Activated naive CD8-positive, alpha-beta T cell treated with anti-CD3 and anti-CD28 coated beads, Interleukin-2, amount 50 U/mL, for 24 hours (primary cell): ENCODE results near the gene ARHGEF37.
"Not testable (repeated sequence)": the region's sequence is repeated elsewhere in the genome, so short reads cannot be mapped to it uniquely, and the experiment has no call there.

Experiments used
- ATAC-seq: fragments of 150-1000 bp; cut with Tn5 transposase; one replicate; pipeline ENCODE4 v1.10.0; 2021
- DNase-seq: peaks from one replicate; pipeline ENCODE4 v3.0.0; 2021
- H3K27ac Mint-ChIP-seq: one replicate; pipeline ENCODE4 v1.8.0; 2021; ENCODE audit warnings: mild to moderate bottlenecking, mixed read lengths
- H3K27me3 Mint-ChIP-seq: one replicate; pipeline ENCODE4 v1.8.0; 2021; ENCODE audit warnings: mixed read lengths
- H3K36me3 Mint-ChIP-seq: one replicate; pipeline ENCODE4 v1.8.0; 2021; ENCODE audit warnings: low read depth, mixed read lengths
- H3K4me1 Mint-ChIP-seq: one replicate; pipeline ENCODE4 v1.8.0; 2021; ENCODE audit warnings: mixed read lengths
- H3K4me3 Mint-ChIP-seq: one replicate; pipeline ENCODE4 v1.8.0; 2021; ENCODE audit warnings: mild to moderate bottlenecking, moderate library complexity, mixed read lengths
- H3K9me3 Mint-ChIP-seq: one replicate; pipeline ENCODE4 v1.8.0; 2021; ENCODE audit warnings: mixed read lengths

The ARHGEF37 gene

GRCh38 chr5:149667084-149667828 is 86.0 kb downstream of the ARHGEF37 start:
- Mint-ChIP-seq H3K4me3 (no peak overlapping the region), H3K27ac (no peak overlapping the region), H3K27me3 (no peaks in the 10 kb centered on the region), H3K36me3 (no peaks in the 10 kb centered on the region), H3K9me3 (peaks cover 12% of the 10 kb centered on the region), H3K4me1 (peaks cover 2% of the 10 kb centered on the region)
- peak; percentile 40 for ATAC-seq
- peak; percentile 43 for DNase-seq

DNA sequence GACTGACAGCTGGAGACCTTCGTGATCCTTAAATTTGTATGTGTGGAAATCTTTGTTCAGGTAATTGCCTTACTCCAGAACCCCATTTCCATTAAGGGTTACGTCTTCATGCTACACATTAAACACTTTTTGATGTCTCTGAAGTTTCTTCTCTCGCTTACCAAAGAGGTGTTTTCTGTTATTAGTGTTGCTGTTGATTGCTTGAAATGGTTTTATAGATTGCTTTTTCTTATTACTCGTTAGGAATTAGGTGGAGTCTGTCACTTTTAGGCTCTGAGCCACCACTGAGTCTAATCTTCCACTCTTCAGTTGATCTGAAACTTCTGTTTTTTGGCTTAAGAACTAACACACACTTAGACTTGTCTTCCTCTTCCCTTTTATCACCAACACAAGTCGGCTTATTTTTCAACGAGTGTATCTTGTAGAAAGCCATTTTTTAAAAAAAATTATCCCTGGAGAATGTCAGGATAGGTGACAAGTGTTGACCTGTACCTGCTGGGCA is 86.6 kb downstream of the ARHGEF37 start:
- peaks cover 12% of the 10 kb centered on the region for H3K9me3 Mint-ChIP-seq

DNA sequence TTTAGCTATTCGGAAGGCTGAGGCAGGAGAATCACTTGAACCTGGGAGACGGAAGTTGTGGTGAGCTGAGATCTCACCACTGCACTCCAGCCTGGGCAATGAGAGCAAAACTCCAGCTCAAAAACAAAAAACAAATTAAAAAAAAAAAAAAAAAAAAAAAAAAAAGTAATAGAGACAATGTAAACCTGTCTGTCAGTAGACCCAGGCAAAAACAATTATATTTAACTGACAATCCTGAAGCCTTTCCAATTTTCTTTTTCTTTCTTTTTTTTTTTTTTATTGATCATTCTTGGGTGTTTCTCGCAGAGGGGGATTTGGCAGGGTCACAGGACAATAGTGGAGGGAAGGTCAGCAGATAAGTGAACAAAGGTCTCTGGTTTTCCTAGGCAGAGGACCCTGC is 88.0 kb downstream of the ARHGEF37 start:
- H3K36me3 Mint-ChIP-seq, H3K4me3 Mint-ChIP-seq, DNase-seq, ATAC-seq, H3K4me1 Mint-ChIP-seq, H3K27ac Mint-ChIP-seq, H3K27me3 Mint-ChIP-seq: not testable (repeated sequence)
- peaks cover 12% of the 10 kb centered on the region for H3K9me3 Mint-ChIP-seq

More for the DNA sequence above, 86.6 kb downstream of the ARHGEF37 start:
- Mint-ChIP-seq H3K27ac (no peak overlapping the region), H3K4me3 (no peak overlapping the region), H3K36me3 (no peaks in the 10 kb centered on the region), H3K27me3 (no peaks in the 10 kb centered on the region), H3K4me1 (peaks cover 2% of the 10 kb centered on the region)
- ATAC-seq (no peak), DNase-seq (no peak)

DNA sequence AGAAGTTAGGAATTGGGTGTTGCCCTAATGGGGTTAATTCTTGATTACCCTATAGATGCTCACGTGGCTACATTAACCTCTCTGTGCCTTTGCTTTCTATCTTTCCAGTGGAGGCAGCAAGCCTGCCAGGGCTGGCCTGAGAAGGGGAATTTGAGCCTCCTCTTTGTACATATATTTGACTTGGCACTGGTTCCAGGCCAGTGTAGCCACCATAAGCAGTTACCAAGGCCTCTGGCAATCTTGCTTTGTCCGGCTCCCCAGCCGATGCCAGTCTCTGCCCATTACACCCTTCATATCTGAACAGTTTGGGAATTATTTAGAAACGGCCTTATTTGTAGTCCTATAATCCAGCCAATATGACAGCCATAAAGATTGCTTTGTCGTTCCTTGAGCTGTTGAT is 90.2 kb downstream of the ARHGEF37 start:
- no peaks in the 10 kb centered on the region for H3K36me3 Mint-ChIP-seq
- H3K27me3 Mint-ChIP-seq: peaks cover 6% of the 10 kb centered on the region
- peaks cover 2% of the 10 kb centered on the region for H3K4me1 Mint-ChIP-seq
- H3K27ac Mint-ChIP-seq: no peak overlapping the region
- peaks cover 12% of the 10 kb centered on the region for H3K9me3 Mint-ChIP-seq
- DNase-seq (no peak), ATAC-seq (no peak)
- H3K4me3 Mint-ChIP-seq: no peak overlapping the region

DNA sequence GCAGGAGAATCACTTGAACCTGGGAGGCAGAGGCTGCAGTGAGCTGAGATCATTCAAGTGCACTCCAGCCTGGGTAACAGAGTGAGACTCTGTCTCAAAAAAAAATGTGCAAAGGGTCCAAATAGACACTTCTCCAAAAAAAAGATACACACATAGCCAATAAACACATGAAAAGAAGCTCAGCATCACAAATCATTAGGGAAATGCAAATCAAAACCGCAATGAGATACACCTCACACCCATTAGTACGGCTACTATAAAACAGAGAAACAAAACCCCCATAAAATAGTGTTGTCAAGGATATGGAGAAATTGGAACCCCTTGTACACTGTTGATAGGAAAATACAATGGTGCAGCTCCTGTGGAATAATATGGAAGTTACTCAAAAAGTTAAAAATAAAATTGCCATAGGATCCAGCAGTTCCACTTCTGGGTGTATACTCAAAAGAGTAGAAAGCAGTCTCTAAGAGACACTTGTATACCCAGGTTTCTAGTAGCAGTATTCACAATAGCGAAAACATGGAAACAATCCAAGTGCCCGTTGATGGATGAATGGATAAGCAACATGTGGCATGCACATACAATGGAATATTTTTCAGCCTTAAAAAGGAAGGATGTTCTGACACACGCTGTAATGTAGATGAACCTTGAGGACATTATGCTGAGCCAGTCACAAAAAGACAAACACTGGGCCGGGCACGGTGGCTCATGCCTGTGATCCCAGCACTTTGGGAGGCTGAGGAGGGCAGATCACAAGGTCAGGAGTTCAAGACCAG is 91.6 kb downstream of the ARHGEF37 start:
- Mint-ChIP-seq H3K27ac (no peak overlapping the region), H3K4me1 (no peaks in the 10 kb centered on the region), H3K4me3 (no peak overlapping the region), H3K36me3 (no peaks in the 10 kb centered on the region), H3K9me3 (peaks cover 4% of the 10 kb centered on the region), H3K27me3 (peaks cover 6% of the 10 kb centered on the region)
- DNase-seq (no peak), ATAC-seq (no peak)

- Mint-ChIP-seq H3K27me3 (peaks cover 6% of the 10 kb centered on the region), H3K4me1 (no peaks in the 10 kb centered on the region), H3K4me3 (no peak overlapping the region), H3K9me3 (no peaks in the 10 kb centered on the region), H3K36me3 (no peaks in the 10 kb centered on the region), H3K27ac (no peak overlapping the region)
- ATAC-seq (no peak), DNase-seq (no peak)
Observed at GRCh38 chr5:149674686-149675085, 93.4 kb downstream of the ARHGEF37 start.

- Mint-ChIP-seq H3K27me3 (peaks cover 6% of the 10 kb centered on the region), H3K9me3 (no peaks in the 10 kb centered on the region), H3K36me3 (no peaks in the 10 kb centered on the region), H3K4me3 (no peak overlapping the region), H3K27ac (no peak overlapping the region), H3K4me1 (no peaks in the 10 kb centered on the region)
- ATAC-seq (no peak), DNase-seq (no peak)
Observed at GRCh38 chr5:149675610-149676201, 94.4 kb downstream of the ARHGEF37 start.

- ATAC-seq (no peak), DNase-seq (no peak)
- H3K27ac Mint-ChIP-seq: no peak overlapping the region
- no peaks in the 10 kb centered on the region for H3K9me3 Mint-ChIP-seq
- no peaks in the 10 kb centered on the region for H3K4me1 Mint-ChIP-seq
- H3K27me3 Mint-ChIP-seq: peaks cover 9% of the 10 kb centered on the region
- no peak overlapping the region for H3K4me3 Mint-ChIP-seq
- H3K36me3 Mint-ChIP-seq: no peaks in the 10 kb centered on the region
Observed at GRCh38 chr5:149677731-149678130, 96.4 kb downstream of the ARHGEF37 start.

DNA sequence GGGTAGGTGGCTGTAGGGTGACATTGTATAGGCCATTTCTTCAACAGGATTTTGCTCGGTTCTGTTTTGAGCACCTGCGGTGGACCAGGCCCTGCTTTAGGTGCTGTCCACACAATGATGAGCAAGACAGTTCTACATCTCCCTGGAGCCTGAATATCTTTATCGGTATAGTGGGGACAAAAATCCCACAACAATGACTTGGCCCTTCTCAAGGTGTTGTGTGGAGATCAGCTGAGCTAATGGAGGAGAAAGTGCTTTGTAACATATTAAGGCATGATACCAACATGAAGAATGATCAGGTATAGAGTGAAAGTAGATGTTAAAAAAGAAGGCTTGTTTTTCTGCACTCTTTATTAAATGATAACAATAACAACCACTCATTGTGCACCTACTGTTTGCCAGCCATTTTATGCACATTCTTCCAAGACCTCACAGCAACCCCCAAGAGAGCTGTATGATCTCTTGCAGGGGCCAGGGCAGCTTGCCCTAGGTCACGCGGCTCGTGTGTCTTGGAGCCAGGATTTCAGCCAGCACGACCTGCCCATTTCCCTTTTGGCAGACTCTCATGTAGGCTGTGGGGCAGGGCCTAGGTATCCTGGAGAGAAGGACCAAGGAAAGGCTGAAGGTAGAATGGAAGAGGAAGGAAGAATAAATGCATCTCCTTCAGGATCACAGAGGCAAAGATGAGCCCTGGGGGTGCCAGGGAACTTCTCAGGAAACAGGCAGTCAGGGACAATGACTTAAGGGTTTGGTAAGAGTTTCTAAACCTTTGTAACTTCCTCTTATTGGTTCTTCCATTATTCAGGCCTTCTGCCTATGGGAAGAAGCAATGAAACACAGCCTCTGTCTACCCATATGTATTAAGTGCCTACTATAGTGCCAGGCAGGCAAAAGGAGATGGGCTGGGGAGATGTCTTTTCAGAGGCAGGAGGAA is 98.8 kb downstream of the ARHGEF37 start:
- Mint-ChIP-seq H3K36me3 (no peaks in the 10 kb centered on the region), H3K4me3 (no peak overlapping the region), H3K4me1 (peaks cover 2% of the 10 kb centered on the region), H3K27ac (no peak overlapping the region), H3K27me3 (peaks cover 11% of the 10 kb centered on the region), H3K9me3 (no peaks in the 10 kb centered on the region)
- no peak for ATAC-seq
- DNase-seq: no peak

DNA sequence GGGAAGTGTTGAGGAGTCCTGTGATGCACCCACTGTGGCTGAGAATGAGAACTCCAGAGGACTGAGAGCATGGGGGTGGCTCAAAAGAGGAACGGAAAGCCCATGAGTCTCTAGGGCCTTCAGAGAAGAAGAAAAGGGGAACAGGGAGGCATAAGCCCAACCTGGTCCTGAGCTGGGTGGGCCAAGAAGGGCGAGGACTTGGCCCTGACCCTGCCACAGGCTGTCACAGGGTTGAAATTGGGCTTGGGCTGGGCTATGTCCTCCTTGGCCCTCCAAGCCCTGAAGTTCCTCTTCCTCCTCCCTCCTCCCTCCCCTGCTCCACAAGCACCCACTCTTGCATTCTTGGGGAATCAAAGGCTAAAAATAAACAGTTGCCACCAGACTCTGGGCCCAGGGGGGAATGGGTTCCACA is 99.5 kb downstream of the ARHGEF37 start:
- peaks cover 2% of the 10 kb centered on the region for H3K4me1 Mint-ChIP-seq
- ATAC-seq (no peak), DNase-seq (no peak)
- no peak overlapping the region for H3K4me3 Mint-ChIP-seq
- H3K9me3 Mint-ChIP-seq: no peaks in the 10 kb centered on the region
- no peak overlapping the region for H3K27ac Mint-ChIP-seq
- peaks cover 6% of the 10 kb centered on the region for H3K27me3 Mint-ChIP-seq
- no peaks in the 10 kb centered on the region for H3K36me3 Mint-ChIP-seq

- Mint-ChIP-seq H3K27me3 (peaks cover 5% of the 10 kb centered on the region), H3K27ac (no peak overlapping the region), H3K9me3 (no peaks in the 10 kb centered on the region), H3K36me3 (no peaks in the 10 kb centered on the region), H3K4me1 (peaks cover 2% of the 10 kb centered on the region), H3K4me3 (no peak overlapping the region)
- ATAC-seq (no peak), DNase-seq (no peak)
Observed at GRCh38 chr5:149681252-149681651, 100.0 kb downstream of the ARHGEF37 start.

- H3K4me1 Mint-ChIP-seq: peaks cover 2% of the 10 kb centered on the region
- H3K9me3 Mint-ChIP-seq: no peaks in the 10 kb centered on the region
- H3K27ac Mint-ChIP-seq: no peak overlapping the region
- peaks cover 7% of the 10 kb centered on the region for H3K27me3 Mint-ChIP-seq
- ATAC-seq (no peak), DNase-seq (no peak)
- no peak overlapping the region for H3K4me3 Mint-ChIP-seq
- no peaks in the 10 kb centered on the region for H3K36me3 Mint-ChIP-seq
Observed at GRCh38 chr5:149681922-149682321, 100.6 kb downstream of the ARHGEF37 start.

GRCh38 chr5:149682532-149683075 is 101.3 kb downstream of the ARHGEF37 start:
- ATAC-seq (no peak), DNase-seq (no peak)
- H3K9me3 Mint-ChIP-seq: no peaks in the 10 kb centered on the region
- no peak overlapping the region for H3K27ac Mint-ChIP-seq
- no peak overlapping the region for H3K4me3 Mint-ChIP-seq
- H3K36me3 Mint-ChIP-seq: no peaks in the 10 kb centered on the region
- H3K27me3 Mint-ChIP-seq: peaks cover 11% of the 10 kb centered on the region
- H3K4me1 Mint-ChIP-seq: peaks cover 2% of the 10 kb centered on the region

DNA sequence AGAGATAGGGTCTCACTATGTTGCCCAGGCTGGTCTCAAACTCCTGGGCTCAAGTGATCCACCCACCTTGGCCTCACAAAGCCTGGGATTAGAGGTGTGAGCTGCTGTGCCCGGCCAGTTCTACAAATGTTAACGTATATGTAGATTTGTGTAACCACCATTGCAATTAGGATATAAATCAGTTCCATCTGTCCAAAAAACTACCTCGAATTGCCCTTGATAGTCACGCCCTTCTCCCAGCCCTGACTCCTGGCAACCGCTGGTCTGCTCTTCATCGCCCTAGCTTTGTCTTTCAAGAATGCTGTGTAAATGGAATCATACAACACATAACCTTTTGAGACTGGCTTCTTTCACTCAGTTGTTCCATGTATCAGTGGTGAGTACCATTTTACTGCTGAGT is 102.7 kb downstream of the ARHGEF37 start:
- H3K4me3 Mint-ChIP-seq: no peak overlapping the region
- H3K9me3 Mint-ChIP-seq: no peaks in the 10 kb centered on the region
- H3K36me3 Mint-ChIP-seq: no peaks in the 10 kb centered on the region
- peaks cover 22% of the 10 kb centered on the region for H3K27me3 Mint-ChIP-seq
- peak; percentile 43 for ATAC-seq
- H3K4me1 Mint-ChIP-seq: peaks cover 2% of the 10 kb centered on the region
- H3K27ac Mint-ChIP-seq: no peak overlapping the region
- DNase-seq: no peak
